HepG2 (cell line): ENCODE results near the gene RTRAF. TPM values are rescaled to one million over a fixed set of nuclear protein-coding genes. Genes with fewer than 3 reads are reported as not detected.

Experiments used
- ATAC-seq: fragments of 200-7000 bp; cut with Tn5 transposase; 3 replicates; pipeline ENCODE4 v1.9.1; 2020; ENCODE audit warnings: mild to moderate bottlenecking, moderate library complexity
- BruUV-seq: library from RNA; stranded (reverse); fragments of 400-500 nt; replicated peaks from 2 replicates; lab custom pipeline; 2021; lab: Mats Ljungman, UMichigan
- CTCF ChIA-PET: fragments of 300-600 bp; formaldehyde crosslinking; extraction: SDS; loops from one replicate; lab custom pipeline; 2021; ENCODE audit warnings: low total read pairs, inconsistent platforms, low intra/inter-chr PET ratio; lab: Yijun Ruan, JAX
- POLR2A ChIA-PET: fragments of 350-600 bp; sonication (Branson Sonifier 250); formaldehyde crosslinking; loops from one replicate; lab custom pipeline; 2020; ENCODE audit warnings: antibody characterized with exemption, inconsistent platforms; lab: Yijun Ruan, JAX
- DNase-seq: peaks from one replicate; pipeline ENCODE4 v3.0.0-alpha.2; 2015; ENCODE audit warnings: low spot score
- FAIRE-seq: peaks from 3 replicates; lab custom pipeline; 2011; peaks lifted over from hg19 to GRCh38; lab: Jason Lieb, UNC
- H2AFZ ChIP-seq: one replicate; pipeline ENCODE4 v1.6.1; 2011; ENCODE audit warnings: low read length, inconsistent platforms
- H3K27ac ChIP-seq: fragments of 300-600 bp; 3 replicates; pipeline ENCODE4 v1.8.0; 2011; ENCODE audit warnings: mixed run types, mild to moderate bottlenecking, mixed read lengths, low read length, inconsistent platforms; ENCODE audit not compliant: insufficient read depth; ENCODE audit errors: extremely low read length
- H3K27me3 ChIP-seq, 2 experiments: fragments of 200-600 bp in 1 of 2; 2 replicates in 1 of 2; 3 replicates in 1 of 2; pipeline versions ENCODE4 v1.6.0 to v1.8.0; 2011; ENCODE audit warnings: low read length in 2 of 2, mild to moderate bottlenecking in 2 of 2, moderate library complexity in 2 of 2, inconsistent platforms in 1 of 2; ENCODE audit not compliant: insufficient read depth in 2 of 2, control insufficient read depth in 1 of 2
- H3K36me3 ChIP-seq, 2 experiments: fragments of 200-600 bp in 1 of 2; replicated peaks in 1 of 2; 2 replicates in 1 of 2; 3 replicates in 1 of 2; pipeline versions ENCODE4 v1.5.1 to v1.8.0; 2011; ENCODE audit warnings: low read length in 2 of 2, inconsistent platforms in 1 of 2; ENCODE audit not compliant: insufficient read depth in 2 of 2, control insufficient read depth in 1 of 2
- H3K4me1 ChIP-seq: 2 replicates; pipeline ENCODE4 v1.5.1; 2012; ENCODE audit warnings: low read length, inconsistent platforms; ENCODE audit not compliant: insufficient read depth
- H3K4me2 ChIP-seq: 2 replicates; pipeline ENCODE4 v1.6.0; 2011; ENCODE audit warnings: low read depth, low read length, inconsistent platforms
- H3K4me3 ChIP-seq, 3 experiments: fragments of 200-600 bp in 1 of 3; sonication (generic), shearing (Covaris generic) in 1 of 3; replicated peaks in 1 of 3; 2 replicates each; pipeline ENCODE4 v1.5.1; 2011 to 2016; ENCODE audit warnings: low read length in 3 of 3, inconsistent platforms in 2 of 3, low read depth in 2 of 3, mild to moderate bottlenecking in 2 of 3, control low read depth in 1 of 3, mixed read lengths in 1 of 3; ENCODE audit not compliant: insufficient read depth in 1 of 3
- H3K79me2 ChIP-seq: one replicate; pipeline ENCODE4 v1.6.1; 2011; ENCODE audit warnings: low read length, inconsistent platforms; ENCODE audit not compliant: insufficient read depth
- H3K9ac ChIP-seq: 2 replicates; pipeline ENCODE4 v1.6.0; 2011; ENCODE audit warnings: mild to moderate bottlenecking, low read depth, low read length, inconsistent platforms; ENCODE audit not compliant: insufficient read depth
- H3K9me3 ChIP-seq: 2 replicates; pipeline ENCODE4 v1.5.1; 2012; ENCODE audit warnings: mild to moderate bottlenecking, low read length
- H4K20me1 ChIP-seq: 2 replicates; pipeline ENCODE4 v1.6.0; 2011; ENCODE audit warnings: inconsistent platforms, mild to moderate bottlenecking, low read length, moderate library complexity; ENCODE audit not compliant: insufficient read depth
- ARNTL ChIP-seq: sonication (generic); formaldehyde crosslinking; IDR thresholded peaks from 2 replicates; pipeline ENCODE4 v1.4.0; 2020; ENCODE audit warnings: mild to moderate bottlenecking, missing genetic modification reagents
- ATAD3A ChIP-seq: sonication (generic); formaldehyde crosslinking; IDR thresholded peaks from 2 replicates; pipeline ENCODE4 v1.4.0; 2020; ENCODE audit warnings: missing genetic modification reagents
- ATF5 ChIP-seq: sonication (generic); formaldehyde crosslinking; IDR thresholded peaks from 2 replicates; pipeline ENCODE4 v1.4.0; 2020; ENCODE audit warnings: mild to moderate bottlenecking, low read depth, missing genetic modification reagents
- DNMT1 ChIP-seq: sonication (generic); formaldehyde crosslinking; IDR thresholded peaks from 2 replicates; pipeline ENCODE4 v1.5.1; 2020; ENCODE audit warnings: mild to moderate bottlenecking, missing genetic modification reagents
- HNRNPK ChIP-seq: fragments of 200-400 bp; formaldehyde crosslinking; IDR thresholded peaks from 2 replicates; pipeline ENCODE4 v1.6.1; 2018; ENCODE audit warnings: low read length, low read depth, moderate library complexity, mild to moderate bottlenecking; ENCODE audit not compliant: poor library complexity, severe bottlenecking
- JUN ChIP-seq: sonication (generic); formaldehyde crosslinking; IDR thresholded peaks from 2 replicates; pipeline ENCODE4 v1.4.0; 2020; ENCODE audit warnings: mild to moderate bottlenecking, missing genetic modification reagents
- JUNB ChIP-seq: sonication (generic); formaldehyde crosslinking; IDR thresholded peaks from 2 replicates; pipeline ENCODE4 v1.8.0; 2022; ENCODE audit warnings: missing genetic modification reagents, mild to moderate bottlenecking, borderline replicate concordance
- NCOA5 ChIP-seq: sonication (generic); formaldehyde crosslinking; IDR thresholded peaks from 2 replicates; pipeline ENCODE4 v1.4.0; 2020; ENCODE audit warnings: missing genetic modification reagents
- REPIN1 ChIP-seq: sonication (generic); formaldehyde crosslinking; IDR thresholded peaks from 2 replicates; pipeline ENCODE4 v1.8.0; 2022; ENCODE audit warnings: missing genetic modification reagents, low read depth, mild to moderate bottlenecking, borderline replicate concordance
- RNF2 ChIP-seq: fragments of 450-650 bp; conservative IDR thresholded peaks from 2 replicates; pipeline ENCODE4 v1.6.1; 2016; ENCODE audit warnings: low read depth
- TAF15 ChIP-seq: fragments of 200-400 bp; formaldehyde crosslinking; IDR thresholded peaks from one replicate; pipeline ENCODE4 v1.6.1; 2018; ENCODE audit warnings: mild to moderate bottlenecking, low read depth, low read length; ENCODE audit not compliant: poor library complexity, severe bottlenecking
- YEATS4 ChIP-seq: sonication (generic); formaldehyde crosslinking; IDR thresholded peaks from 2 replicates; pipeline ENCODE4 v1.4.0; 2020; ENCODE audit warnings: missing genetic modification reagents, borderline replicate concordance
- ZBTB46 ChIP-seq: sonication (generic); formaldehyde crosslinking; IDR thresholded peaks from 2 replicates; pipeline ENCODE4 v1.4.0; 2020; ENCODE audit warnings: mild to moderate bottlenecking, missing genetic modification reagents, borderline replicate concordance
- ZNF143 ChIP-seq: sonication (generic); formaldehyde crosslinking; IDR thresholded peaks from 2 replicates; pipeline ENCODE4 v1.4.0; 2020; ENCODE audit warnings: missing genetic modification reagents
- ZNF580 ChIP-seq: IDR thresholded peaks from 2 replicates; pipeline ENCODE4 v1.6.1; 2016; ENCODE audit warnings: low read depth, borderline replicate concordance
- ZNF644 ChIP-seq: IDR thresholded peaks from 2 replicates; pipeline ENCODE4 v1.6.1; 2016; ENCODE audit warnings: low read depth
- ZNF749 ChIP-seq: sonication (generic); formaldehyde crosslinking; IDR thresholded peaks from 2 replicates; pipeline ENCODE4 v1.8.0; 2022; ENCODE audit warnings: mild to moderate bottlenecking, missing genetic modification reagents, moderate library complexity, borderline replicate concordance
- ZSCAN31 ChIP-seq: sonication (generic); formaldehyde crosslinking; IDR thresholded peaks from 2 replicates; pipeline ENCODE4 v1.5.0; 2020; ENCODE audit warnings: low read depth, mild to moderate bottlenecking, missing genetic modification reagents
- WGBS: methylation state at CpG from one replicate; pipeline ENCODE4 v1.1.6; 2017; ENCODE audit warnings: low lambda C conversion rate; 5-methylcytosine and 5-hydroxymethylcytosine counted together
- in situ Hi-C: cut with HindIII; loops from 2 replicates; pipeline ENCODE4 v1.10.0; 2017; ENCODE audit warnings: low pct_unique_long_range_greater_than_20kb; ENCODE audit not compliant: extremely low pct_ligation_motif_present
- intact Hi-C: fragments of 100-400 bp; cut with micrococcal nuclease; formaldehyde crosslinking; loops from one replicate; pipeline ENCODE4 v1.10.0; 2022; ENCODE audit not compliant: unreplicated experiment
- polyA plus RNA-seq, 8 experiments: library from polyadenylated mRNA; depleted of rRNA in 3 of 8; stranded (reverse) in 7 of 8; unstranded in 1 of 8; fragments of >200 nt; fragmentation: Illumina TruSeq in 4 of 8; extraction: Trizol in 4 of 8; gene quantifications; 2 replicates each; pipeline versions ENCODE4 v1.2.1 to v1.2.3, GENCODE V29; 2011 to 2016; ENCODE audit warnings: low read depth in 4 of 8, missing spikeins in 1 of 8, mixed read lengths in 1 of 8; ENCODE audit not compliant: insufficient read depth in 1 of 8
- total RNA-seq, 5 experiments: library from RNA; depleted of rRNA; stranded (reverse); fragments of >200 nt; fragmentation: Illumina TruSeq; extraction: Trizol; gene quantifications; 2 replicates each; pipeline ENCODE4 v1.2.3, GENCODE V29; 2016; ENCODE audit warnings: low read depth in 1 of 5

Gene RTRAF
- total and polyA plus RNA-seq, 2 of the 13 experiments (the other 11 are each of a cell fraction or from before 2014, with no cell fraction given): 137 to 258 TPM

GRCh38 chr14:52018970-52019369, 29.6 kb downstream of the RTRAF start (continued):
- no peak for TF ChIP-seq ZSCAN31
- no peak for TF ChIP-seq REPIN1 (CRISPR knock-in tag)
- TF ChIP-seq ZBTB46: no peak
- TF ChIP-seq YEATS4 (CRISPR knock-in tag): no peak
- TF ChIP-seq ZNF644: no peak
- TF ChIP-seq, all 625 proteins: peak for 0

- peaks cover 0 to 6% of the 10 kb centered on the region in 2 experiments; a peak in 1 of 5 replicates for H3K27me3 ChIP-seq
- TF ChIP-seq YEATS4 (CRISPR knock-in tag) (no peak), ZNF580 (no peak), ARNTL (CRISPR knock-in tag) (no peak), TAF15 (no peak), ZNF143 (CRISPR knock-in tag) (no peak), DNMT1 (CRISPR knock-in tag) (no peak), JUN (CRISPR knock-in tag) (no peak), JUNB (CRISPR knock-in tag) (no peak), RNF2 (no peak), ATF5 (CRISPR knock-in tag) (no peak), NCOA5 (CRISPR knock-in tag) (no peak), ZNF749 (CRISPR knock-in tag) (no peak), ATAD3A (CRISPR knock-in tag) (no peak), HNRNPK (no peak)
- FAIRE-seq (no peak), ATAC-seq (no peak), DNase-seq (no peak)
- no TSS peak for BruUV-seq
- in situ Hi-C loops: no loop called here
- H3K9ac ChIP-seq: no peak overlapping the region
- H2AFZ ChIP-seq: no peak overlapping the region
- CTCF ChIA-PET: no interaction called here
- H3K36me3 ChIP-seq: no peaks in the 10 kb centered on the region
- H3K27ac ChIP-seq: no peak overlapping the region
- no peaks in the 10 kb centered on the region for H3K4me1 ChIP-seq
- POLR2A ChIA-PET: no interaction called here
- no peak overlapping the region for H3K4me3 ChIP-seq
- H3K4me2 ChIP-seq: no peak overlapping the region
- intact Hi-C loops: no loop called here
- WGBS: 54% methylated on average over 5 of the region's 5 CpGs
- H3K9me3 ChIP-seq: no peaks in the 10 kb centered on the region
- no peaks in the 10 kb centered on the region for H4K20me1 ChIP-seq
- no peaks in the 10 kb centered on the region for H3K79me2 ChIP-seq
Observed at GRCh38 chr14:52020161-52020714, 30.9 kb downstream of the RTRAF start.
